Kidney glomerular epithelial cell (primary cell): Measurements from ENCODE around the gene KCNE4.
A peak's percentile ranks its signal among the peaks of the same experiment; 100 is the strongest.

Experiments used
- DNase-seq: peaks from one replicate; lab custom pipeline; 2025; lab: John Stamatoyannopoulos, UW

KCNE4 gene

DNA sequence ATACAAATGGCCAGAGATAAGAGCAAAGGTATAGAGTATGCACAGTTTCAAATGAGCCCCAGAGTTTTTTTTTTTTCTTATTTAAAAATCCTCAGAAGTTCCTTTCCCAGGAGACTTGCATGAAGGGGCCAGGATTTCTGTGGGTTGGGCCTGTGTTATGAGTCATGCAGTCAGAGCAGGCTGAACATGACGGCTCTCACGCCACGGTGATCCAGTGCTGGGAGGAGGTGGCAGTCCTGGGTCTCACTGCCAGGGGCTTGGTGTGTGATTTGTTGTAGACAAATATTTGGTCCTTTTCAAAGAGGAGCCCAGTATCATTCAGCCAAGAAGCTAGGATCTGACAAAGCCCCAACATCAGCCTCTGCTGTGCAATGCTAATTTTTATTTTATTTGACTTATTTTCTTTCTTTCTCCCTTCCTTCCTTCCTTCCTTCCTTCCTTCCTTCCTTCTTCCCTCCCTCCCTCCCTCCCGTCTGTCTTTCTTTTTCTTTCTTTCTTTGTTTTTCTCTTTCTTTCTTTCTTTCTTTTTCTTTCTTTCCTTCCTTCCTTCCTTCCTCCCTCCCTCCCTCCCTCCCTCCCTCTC is 10.4 kb upstream of the KCNE4 start:
- peak; percentile 91 for DNase-seq

DNA sequence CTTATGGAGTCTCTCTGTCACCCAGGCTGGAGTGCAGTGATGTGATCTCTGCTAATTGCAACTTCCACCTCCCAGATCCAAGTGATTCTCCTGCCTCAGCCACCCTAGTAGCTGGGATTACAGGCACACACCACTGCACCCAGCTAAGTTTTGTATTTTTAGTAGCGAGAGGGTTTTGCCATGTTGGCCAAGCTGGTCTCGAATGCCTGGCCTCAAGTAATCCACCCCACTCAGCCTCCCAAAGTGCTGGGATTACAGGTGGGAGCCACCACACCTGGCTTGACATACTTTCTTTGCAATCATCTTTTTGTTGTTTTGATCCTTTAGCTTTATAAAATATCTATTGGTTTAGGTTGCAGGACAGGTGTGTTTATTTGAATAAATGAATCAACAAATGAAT is 9.7 kb upstream of the KCNE4 start:
- no peak for DNase-seq

DNA sequence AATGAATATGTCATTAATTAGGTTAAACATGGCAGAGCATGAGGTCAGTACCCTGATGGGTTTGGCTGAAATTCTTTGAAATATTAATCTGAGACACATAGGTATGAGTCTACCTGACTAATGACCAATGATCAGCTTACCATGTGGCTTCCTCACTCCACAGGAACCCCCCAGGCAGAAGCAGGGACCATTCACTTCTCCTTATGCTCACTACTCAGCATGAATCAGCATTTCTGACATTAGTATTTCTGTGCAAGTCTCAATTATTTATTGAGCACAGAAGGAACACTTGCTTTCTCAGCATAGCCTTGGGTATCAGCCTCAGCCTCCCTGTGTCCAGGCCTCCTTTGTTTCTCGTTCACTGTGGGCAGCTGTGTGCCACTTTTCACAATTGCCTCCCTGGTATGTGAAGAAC is 9.3 kb upstream of the KCNE4 start:
- DNase-seq, result peak; percentile 32

DNA sequence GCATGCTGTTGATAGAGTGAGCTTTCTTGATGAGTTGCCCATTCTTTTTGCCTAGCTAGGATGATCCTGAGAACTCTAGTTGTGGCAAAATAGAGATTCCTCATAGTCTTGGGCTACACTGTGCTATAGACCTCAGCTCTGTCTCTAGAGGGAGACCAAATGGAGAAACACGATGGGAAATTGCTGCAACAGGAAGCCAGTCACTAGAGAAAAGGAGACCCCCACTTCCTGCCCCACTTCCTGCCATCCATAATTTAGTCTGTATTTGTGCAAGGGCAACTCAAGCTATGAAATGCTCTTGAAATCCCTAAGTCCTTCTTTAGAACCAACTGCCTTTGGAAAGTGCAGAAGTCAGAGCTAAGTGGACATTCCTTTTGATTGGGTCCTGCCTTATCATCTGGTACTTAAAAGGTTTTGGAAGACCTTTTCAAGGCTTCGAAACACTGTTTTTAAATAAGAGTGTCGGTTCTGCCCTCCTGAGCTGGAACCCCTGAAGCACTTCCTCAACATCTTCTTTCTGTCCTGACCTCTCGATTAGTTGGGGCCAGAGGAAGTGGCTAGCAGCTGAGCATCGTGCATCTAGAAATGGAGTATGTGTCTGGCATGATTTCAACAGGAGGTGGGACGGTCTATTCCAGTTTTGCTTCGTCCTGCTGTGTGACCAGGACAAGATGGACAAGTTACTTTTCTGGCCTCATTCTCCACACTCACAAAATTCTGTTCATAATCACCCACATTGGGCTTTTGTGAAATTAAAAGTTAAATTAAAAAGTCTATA is 8.6 kb upstream of the KCNE4 start:
- no peak for DNase-seq

- no peak for DNase-seq
Observed at GRCh38 chr2:223044092-223044836, 7.7 kb upstream of the KCNE4 start.

- DNase-seq, result no peak
Observed at GRCh38 chr2:223044916-223045700, 6.9 kb upstream of the KCNE4 start.

DNA sequence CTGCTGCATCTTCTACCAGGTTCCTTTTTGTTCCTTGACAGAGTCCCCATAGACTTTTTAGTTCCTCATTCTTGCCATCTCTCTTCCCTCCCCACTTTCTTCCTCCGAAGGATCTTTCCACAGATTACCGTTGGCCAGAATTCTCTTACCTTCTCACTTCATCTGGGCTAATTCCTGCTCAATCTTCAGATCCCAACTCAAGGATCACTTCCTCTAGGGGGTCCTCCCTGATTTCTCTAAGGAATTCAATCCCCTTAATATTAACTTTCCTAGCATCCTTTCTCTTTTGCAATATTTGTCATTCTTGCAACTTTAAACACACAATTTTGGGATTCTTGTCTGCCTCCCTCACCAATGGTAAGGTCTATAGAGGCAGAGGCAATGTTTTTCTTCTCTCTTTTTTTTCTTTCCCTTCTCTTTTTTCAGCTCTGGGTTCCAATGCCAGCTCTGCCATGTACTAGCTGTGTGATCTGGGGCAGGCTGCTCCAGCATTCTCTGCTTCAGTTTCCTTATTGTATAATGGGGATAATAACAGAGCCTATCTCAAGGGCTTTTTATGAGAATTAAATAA is 5.4 kb upstream of the KCNE4 start:
- no peak for DNase-seq

DNA sequence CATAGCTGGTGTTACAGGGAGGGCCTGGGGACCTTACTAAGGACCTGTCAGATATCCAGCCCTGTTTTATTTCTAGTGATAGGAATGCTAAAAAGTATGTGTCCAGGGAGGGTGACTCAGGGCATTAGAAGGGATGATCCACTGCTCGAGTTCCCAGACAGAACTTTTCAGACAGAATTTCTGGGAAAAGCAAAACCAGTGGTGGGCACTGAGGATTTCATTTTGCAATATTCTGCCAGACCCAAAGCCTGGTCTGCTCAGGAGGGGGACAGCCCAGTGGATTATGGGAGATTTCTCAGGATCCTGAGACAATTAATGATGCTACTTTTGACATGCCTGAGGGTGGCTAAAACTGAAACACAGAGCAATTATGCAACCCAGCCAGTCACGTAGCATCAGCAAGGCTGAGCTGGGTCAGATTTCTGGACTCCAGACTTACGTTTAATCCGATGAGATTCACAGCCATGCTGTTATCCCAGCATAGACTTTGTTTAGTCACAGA is 4.7 kb upstream of the KCNE4 start:
- DNase-seq, result no peak

DNA sequence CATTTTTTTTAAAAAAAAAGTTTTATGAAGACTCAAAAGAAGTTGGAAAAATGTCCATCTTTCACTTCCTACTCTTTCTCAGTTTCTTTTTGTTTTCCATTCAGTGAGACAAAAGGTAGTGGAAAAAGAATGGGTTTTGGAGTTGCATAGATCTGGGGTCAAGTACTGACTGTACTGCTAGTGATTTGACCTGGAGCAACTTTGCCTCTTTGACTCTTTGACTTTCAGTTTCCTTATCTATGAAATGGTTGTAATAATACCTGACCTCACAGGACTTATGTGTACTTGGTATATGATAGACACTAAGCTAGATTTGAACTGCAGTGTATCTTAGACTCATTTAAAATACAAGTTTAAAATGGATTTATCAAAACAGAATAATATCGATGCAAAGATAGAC is 3.5 kb upstream of the KCNE4 start:
- DNase-seq, result no peak

DNA sequence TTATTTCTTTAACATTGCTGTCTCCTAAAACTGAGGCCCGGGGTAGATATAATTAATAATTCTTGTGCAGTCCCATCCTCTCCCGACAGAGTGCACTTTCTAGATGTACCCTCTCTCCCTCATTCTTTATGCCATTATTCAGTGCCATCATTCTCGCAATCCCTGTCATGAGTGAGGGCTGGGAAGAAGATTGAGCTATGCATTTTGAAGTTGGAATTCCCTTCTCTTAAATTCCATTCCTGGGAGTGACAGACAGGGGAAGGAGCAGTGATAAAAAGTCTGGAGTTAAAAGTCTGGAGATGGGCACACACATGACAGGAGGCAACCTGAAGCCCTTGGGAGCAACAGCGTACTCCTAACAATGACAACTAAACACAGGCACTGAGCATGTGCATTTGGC is 2.6 kb upstream of the KCNE4 start:
- DNase-seq, result no peak

GRCh38 chr2:223050188-223050587 is 1.8 kb upstream of the KCNE4 start:
- DNase-seq, result no peak

DNA sequence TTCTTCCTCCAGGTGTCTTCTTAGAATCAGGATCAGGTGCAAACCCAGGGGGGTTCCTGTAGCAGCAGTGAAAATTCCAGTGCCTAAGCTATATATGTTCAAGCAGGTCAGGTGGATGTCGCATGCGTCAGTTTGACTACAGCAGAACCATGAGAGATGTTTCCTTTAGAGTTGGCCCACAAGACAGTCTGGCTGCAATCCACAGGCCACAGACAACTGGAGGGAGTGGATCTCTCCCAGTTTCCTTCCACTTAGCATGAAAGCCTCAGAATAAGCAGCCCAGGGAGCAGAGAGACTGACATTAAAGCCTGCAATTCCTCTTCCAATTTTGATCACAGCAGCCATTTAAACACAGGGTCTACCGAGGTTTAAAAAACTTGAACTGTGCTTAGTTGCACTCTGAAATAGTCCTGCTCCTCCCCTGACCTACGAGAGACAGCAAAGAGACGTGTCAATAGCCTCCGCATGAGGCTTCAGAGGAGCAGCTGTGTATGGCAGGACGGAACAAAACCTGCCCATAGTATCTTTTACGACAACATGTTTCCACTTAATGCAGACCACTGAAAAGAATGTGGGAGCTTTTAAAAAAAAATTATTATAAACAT is 988 bp upstream of the KCNE4 start:
- no peak for DNase-seq

DNA sequence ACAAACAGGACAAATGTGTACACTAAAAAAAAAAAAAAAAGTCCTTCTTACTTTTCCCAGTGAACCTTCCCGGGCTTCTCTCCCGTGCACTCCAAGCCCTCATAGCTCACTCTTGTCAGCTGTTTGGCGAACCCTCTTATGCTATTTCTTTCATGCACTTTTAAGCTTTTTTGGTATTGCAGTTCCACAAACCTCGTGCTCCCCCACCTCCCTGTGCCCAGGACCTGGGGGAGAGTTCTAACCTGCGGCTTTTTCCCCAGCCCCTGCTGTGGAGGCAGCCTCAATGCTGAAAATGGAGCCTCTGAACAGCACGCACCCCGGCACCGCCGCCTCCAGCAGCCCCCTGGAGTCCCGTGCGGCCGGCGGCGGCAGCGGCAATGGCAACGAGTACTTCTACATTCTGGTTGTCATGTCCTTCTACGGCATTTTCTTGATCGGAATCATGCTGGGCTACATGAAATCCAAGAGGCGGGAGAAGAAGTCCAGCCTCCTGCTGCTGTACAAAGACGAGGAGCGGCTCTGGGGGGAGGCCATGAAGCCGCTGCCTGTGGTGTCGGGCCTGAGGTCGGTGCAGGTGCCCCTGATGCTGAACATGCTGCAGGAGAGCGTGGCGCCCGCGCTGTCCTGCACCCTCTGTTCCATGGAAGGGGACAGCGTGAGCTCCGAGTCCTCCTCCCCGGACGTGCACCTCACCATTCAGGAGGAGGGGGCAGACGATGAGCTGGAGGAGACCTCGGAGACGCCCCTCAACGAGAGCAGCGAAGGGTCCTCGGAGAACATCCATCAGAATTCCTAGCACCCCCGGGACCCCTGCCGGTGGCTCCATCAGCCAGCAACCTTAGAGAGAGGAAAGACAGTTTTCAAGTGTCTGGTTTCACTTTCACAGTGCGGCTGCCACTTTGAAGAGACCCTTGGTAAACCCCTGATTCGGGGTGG is 826 bp downstream of the KCNE4 start:
- no peak for DNase-seq

DNA sequence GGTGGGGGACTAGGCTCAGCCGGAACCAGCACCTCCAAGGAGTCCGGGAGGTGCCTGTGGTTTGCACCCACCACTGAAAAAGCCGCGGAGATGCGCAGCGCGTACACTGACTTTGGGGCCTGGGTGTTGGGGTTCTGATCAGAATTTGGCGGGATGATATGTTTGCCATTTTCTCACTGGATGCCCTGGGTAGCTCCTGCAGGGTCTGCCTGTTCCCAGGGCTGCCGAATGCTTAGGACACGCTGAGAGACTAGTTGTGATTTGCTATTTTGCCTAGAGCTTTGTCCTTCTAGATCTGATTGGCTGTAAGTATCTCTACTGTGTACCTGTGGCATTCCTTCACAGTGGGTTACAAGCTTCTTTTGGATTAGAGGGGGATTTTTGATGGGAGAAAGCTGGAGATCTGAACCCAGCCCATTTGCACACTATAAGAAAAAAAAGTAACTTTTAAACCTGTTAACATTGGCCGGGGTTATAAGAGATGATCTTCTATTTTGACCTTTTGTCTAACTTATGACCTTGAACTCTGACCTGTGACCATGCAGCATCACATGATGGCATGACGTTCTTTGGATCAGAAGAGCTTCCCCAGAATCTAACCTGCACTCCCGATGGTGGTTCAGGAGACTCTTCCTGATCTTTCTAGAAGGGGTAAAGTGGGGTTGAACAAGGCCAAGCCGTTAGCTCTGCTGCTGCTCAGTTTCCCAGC is 1.6 kb downstream of the KCNE4 start:
- DNase-seq, result no peak

DNA sequence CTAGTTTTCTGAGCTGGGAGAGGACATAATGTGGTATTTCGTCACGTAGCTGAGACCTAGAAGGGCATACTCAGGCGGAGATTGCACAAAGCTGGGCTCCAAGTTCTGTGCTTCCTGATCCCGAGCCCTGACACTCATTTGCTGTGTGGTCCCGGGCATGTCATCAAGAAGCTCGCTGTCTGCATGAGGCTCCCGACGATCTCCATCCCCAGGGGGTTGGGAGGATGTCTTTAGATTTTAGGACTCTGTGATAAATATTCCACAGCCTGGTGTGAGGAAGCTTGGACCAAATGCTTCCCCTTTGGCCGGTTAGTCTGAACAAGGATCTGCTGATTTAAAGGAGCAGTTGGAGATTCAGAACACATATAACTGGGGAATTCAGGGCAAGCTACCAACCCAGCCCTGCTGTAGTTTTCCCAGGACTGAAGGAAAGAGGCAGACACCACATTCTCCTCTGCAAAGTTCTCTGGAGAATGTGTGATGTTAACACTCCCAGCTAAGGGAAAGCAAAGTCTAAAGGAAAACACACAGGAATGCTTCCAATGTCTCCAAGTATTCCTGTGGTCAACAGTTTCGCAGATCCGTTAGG is 2.3 kb downstream of the KCNE4 start:
- DNase-seq, result no peak

- DNase-seq, result no peak
Observed at GRCh38 chr2:223055140-223055539, 3.1 kb downstream of the KCNE4 start.

GRCh38 chr2:223055836-223056235 is 3.8 kb downstream of the KCNE4 start:
- DNase-seq, result no peak

GRCh38 chr2:223056701-223057418 is 4.9 kb downstream of the KCNE4 start:
- DNase-seq, result no peak

GRCh38 chr2:223057569-223057968 is 5.6 kb downstream of the KCNE4 start:
- no peak for DNase-seq
